HG03060 (cell line): ENCODE data around the gene DMD.
"Not testable (repeated sequence)": the region's sequence is repeated elsewhere in the genome, so short reads cannot be mapped to it uniquely, and the experiment has no call there.

ENCODE experiments used
- ATAC-seq: cut with Tn5 transposase; IDR thresholded peaks from one replicate; pipeline ENCODE4 v1.9.1; 2021; ENCODE audit warnings: low read depth, moderate number of reproducible peaks; ENCODE audit not compliant: unreplicated experiment

DMD gene

DNA sequence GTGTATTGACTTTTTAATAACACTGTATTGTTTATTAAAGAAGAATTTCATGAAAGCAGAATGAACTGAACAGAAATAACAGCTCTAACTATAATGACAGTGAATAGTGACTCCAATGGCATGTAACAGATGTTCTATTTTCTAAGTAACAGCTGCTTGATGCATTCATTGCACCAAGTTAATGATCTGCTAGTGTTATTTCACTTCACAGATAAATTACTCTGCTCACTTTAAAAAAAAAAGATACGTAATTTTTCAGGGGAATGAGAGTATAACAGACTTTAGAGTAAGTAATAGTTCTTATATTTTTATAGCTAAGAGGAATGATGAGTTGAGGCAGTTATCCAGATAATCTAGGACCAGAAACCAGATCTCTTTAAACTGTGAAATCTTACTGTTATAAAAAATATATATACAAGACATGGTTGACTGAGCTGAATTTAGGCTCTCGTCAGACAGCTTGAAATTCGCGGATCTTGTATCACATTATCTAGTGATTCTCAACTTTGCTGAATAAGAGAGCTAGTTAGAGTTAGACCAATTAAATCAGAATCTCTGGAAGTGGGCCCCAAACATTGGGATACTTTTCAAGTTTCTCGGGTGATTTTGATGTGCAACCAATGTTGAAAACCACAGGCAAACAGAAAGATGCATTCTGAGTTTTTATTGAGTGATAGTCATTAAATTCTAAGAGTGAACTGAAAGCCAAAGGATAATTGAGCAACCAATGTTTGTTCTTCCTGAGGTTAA is 840.7 kb downstream of the DMD start:
- ATAC-seq = no peak

DNA sequence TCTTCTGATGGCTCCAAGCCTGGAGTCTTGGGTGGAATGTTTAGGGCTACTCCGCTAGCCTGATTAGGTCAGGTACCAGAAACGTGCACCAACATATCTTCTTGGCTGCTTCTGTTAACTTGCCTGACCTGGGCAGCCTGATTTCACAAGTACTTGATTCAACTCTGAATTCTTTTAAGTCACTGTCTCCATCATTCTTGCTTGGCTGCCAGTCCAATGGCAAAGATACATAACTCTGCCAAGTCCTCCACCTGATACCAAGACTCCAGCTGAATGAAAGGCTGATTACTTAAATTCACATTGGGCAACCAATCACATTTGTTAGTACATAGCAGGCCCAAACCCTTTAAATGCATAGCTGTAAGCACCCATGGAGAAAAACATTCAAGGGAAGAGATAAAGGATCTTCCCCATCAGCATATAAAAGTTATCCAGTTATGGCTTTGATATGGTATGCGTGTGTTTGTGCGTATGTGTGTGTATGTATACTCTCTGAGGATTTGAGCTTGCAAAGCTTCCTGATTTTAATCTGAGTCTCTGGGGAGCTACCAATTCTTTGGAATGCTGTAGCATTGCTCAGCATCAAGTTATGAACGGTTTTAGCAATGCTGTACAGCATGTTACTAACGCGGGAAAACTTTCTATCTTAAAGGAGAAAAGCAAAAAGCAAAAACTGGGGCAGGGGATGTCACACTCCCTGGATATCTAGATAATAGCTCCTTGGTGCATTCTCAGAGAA is 917.2 kb downstream of the DMD start:
- ATAC-seq = no peak

DNA sequence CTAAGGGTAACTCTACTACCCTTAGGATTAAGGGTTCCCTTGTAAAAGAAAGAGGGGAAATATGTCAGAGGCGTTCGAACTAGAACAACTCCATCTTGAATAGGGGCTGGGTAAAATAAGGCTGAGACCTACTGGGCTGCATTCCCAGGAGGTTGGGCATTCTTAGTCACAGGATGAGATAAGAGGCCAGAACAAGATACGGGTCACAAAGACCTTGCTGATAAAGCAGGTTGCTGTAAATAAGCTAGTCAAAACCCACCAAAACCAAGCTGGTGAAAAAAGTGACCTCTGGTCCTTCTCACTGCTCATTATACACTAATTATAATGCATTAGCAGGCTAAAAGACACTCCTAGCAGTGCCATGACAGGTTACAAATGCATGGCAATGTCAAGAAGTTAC is 922.0 kb downstream of the DMD start:
- ATAC-seq = no peak

DNA sequence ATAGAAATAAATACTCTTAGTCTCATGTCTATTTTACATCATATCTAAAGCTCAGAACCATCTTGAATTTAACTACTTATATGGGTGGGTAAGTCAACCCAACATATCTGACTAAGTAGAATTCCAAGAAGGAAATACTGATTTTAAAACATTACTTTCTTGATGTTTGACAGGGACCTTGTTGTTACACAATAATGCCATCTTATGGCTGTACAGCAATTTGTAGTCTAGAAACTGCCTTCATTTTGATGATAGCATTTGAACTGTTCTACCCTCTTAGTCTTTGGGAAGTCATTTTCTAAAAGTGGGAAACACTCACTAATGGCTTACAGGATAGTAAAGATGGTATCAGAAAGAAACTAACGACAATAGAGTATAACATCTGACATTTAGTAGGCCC is 929.5 kb downstream of the DMD start:
- ATAC-seq = no peak

DNA sequence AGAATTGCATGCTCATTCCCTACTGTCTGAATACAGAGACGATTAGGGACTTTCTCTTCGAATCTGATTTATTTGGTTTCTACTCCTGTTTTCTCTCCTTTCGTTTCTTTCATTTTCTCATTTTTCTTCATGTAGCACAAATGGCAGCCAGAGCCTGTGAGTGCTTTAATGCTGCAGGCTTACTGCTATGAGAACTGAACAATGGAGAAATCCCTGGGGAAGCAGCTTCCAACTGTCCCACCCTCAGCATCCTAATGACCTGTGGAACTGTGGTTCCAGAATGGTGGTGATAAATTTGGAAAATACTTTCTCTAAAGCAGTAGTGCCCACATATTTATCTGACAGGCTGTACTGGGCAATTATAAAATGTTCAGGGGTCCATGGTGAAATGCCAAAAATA is 930.4 kb downstream of the DMD start:
- ATAC-seq = no peak

DNA sequence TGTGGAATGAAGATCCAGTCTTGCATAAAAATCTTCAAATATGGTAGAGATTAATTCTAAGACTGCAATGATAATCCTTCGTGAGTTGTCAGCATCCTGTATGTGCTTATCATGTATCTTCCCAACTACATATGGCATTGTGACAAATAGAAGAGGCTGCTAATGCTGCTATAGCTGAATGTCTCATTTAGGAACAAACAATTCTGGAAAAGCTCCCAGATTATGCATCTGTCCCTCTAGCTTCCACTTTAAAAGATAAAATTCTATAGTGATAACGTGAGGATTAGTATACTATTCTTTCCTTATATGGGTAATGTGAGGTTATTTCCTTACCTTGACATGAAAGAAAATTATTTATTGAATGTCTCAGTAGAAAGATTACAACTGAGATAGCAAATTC is 930.9 kb downstream of the DMD start:
- no peak for ATAC-seq

GRCh38 chrX:32276153-32276552 is 935.2 kb downstream of the DMD start:
- no peak for ATAC-seq

DNA sequence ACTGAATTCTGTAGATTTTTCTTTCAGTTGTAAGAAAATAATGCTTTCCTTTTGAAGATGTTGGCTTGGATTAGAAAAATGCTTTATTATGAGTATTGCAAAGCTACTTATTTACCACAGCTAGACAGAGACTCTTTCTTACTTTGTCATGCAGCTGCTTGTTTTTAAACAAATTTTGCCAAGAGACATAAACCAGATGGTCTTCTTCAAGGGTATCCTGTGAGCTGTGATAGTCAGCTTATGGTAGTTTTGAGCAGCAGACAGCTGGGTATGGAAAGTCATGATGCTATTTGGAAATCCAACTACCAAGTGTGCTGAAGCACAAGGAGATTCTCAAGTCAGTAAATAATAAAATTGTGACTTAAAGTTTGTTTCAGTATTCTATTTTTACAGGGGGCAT is 941.5 kb downstream of the DMD start:
- ATAC-seq = no peak

- no peak for ATAC-seq
Measured at GRCh38 chrX:32268207-32268606, 943.1 kb downstream of the DMD start.

GRCh38 chrX:32267796-32268195 is 943.6 kb downstream of the DMD start:
- no peak for ATAC-seq

GRCh38 chrX:32246675-32247074 is 964.7 kb downstream of the DMD start:
- ATAC-seq = not testable (repeated sequence)

DNA sequence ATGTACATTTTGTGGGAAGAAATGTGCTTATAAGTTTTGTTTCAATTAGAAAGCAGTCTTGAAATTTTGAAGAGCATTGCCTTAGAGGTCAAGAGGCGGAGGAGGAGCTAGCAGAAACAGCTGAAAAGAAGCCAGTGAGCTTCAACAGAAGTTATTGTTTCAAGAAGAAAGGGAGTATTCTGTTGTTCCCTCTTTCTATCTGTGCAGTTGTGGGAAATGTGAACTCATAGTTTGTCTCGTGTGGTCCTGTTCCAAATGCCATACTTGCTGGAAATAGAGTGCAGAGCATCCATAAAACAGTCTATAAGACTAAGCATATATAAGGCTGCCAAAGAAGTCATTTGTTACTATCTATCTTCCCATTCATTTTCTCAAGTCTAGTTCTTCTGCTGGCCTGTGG is 1015.7 kb downstream of the DMD start:
- ATAC-seq = no peak

DNA sequence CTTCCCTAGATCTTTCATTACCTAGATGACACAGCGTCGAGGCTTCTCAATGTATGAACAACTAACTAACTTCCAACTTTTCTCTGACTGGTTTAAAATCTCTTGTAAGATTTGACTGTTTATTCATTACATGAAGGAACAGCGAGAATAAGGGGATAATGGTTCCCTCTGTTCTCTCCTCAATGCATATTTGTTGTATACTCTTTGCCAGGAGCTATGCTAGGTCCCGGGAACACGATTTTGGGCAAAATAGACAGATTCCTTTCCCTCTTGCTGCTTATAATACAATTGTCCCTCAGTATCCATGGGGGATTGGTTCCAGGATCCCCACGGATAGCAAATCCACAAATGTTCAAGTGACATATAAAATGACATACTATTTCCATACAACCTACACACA is 1020.0 kb downstream of the DMD start:
- ATAC-seq = no peak

DNA sequence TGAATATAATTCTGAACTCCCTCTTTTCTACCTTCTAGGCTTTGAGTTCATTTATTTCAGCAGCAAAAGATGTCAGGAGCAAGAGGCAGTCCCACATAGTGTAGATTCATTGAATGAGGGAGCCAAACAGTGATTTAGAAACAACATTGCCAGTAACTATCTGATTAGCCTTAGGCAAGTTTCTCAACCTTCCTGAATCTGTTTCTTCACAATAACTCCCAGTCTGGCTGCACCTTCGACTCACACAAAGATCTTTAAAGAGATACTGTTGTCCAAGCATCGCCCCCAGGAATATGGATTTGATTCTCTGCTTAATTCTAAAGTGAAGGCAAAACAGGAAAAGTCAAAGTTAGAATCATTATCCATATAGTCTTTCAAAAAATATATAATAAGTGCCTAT is 1026.2 kb downstream of the DMD start:
- ATAC-seq = no peak

- ATAC-seq = no peak
Measured at GRCh38 chrX:32183066-32183465, 1028.3 kb downstream of the DMD start.

- no peak for ATAC-seq
Measured at GRCh38 chrX:32176510-32176909, 1034.8 kb downstream of the DMD start.

DNA sequence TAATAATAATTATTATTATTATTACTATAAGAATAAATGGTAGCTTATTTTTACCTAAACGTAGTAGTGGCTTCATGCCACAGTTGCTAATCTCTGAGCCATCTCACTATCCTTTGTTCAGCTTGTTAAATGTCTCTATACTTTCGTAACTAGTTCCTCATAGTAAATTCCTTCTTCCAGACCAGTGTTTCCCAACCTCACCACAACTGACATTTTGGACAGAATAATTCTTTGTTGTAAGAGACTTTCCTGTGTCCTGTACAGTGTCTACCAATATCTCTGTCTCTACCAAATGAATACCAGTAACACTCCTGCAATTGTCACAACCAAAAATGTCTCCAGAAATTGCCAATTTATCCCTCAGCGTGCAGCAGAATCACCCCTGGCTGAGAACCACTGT is 1040.9 kb downstream of the DMD start:
- ATAC-seq = no peak

DNA sequence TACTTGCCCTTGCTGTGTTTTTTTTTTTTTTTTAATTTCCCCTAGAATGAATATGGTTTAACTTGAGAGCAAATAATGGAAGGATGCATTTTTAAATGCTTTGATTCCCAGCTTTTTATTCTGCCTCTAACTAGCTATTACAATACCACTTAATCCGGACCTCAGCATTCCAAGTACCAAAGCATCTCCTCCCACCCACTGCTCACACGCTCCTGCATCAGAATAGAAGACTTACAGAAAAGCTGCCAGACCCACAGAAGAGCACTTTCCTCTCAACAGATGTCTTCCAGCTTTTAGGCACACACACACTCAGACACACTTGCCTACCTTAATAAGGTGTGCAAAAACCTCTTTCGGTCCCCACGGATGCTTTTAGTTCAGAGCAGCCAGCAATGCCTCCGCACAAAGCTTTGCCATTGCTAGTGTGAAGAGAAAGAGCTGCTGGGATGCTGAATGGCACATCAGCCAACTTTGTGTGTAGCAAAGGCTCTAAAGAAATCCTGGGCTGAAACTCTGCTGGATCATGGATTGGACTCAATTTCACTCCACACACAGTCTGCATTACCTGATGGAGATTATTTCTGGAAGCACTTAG is 1056.2 kb downstream of the DMD start:
- ATAC-seq = no peak

DNA sequence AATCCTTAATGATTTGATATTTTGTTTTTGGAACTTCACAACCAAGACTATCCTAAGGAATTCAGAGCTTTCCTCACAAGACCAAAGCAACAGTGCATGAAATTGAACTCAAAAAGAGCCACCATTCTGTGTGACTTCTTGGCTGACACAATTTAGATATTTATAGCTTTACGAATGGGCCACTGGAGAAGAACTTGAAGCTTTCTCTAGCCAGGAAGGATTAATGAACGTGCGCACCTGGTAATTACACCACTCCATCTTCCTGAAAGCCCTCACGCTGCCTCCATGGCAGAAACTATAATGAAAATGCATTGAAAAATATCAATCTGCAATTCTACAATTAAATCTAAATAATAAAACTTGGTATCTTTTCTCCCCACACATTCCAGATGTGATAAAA is 1057.8 kb downstream of the DMD start:
- ATAC-seq = no peak

DNA sequence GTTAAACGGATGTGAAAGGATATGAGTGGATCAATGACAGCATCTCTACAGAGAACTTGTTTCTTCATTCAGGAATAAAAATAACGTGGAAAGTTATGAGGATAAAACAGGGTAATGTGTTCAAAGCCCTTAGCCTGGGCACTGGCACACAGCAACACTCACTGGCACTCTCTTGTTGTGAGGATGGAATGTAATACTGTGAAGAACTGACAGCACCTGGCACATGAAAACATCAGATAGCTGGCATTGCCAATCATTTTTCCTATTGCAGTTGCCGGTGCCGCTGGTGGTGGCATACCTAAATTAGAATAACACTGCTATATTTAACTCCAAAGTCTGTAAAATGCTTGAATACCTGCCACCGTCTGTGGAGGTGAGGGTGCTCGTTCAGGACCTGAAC is 1061.2 kb downstream of the DMD start:
- ATAC-seq = no peak

- ATAC-seq = no peak
Measured at GRCh38 chrX:32141841-32142240, 1069.5 kb downstream of the DMD start.

- ATAC-seq = no peak
Measured at GRCh38 chrX:32139476-32139875, 1071.9 kb downstream of the DMD start.
